SK-N-SH (cell line): ENCODE measurements around the gene UBE2E1. TPM values are rescaled to one million over a fixed set of nuclear protein-coding genes. Genes with fewer than 3 reads are reported as not detected.

ENCODE experiments used
- CTCF ChIA-PET: fragments of 300-600, 350-600 bp; formaldehyde crosslinking; extraction: SDS; loops from one replicate; lab custom pipeline; 2021; lab: Yijun Ruan, JAX
- POLR2A ChIA-PET: fragments of 350-600 bp; sonication (Branson Sonifier 250); formaldehyde crosslinking; extraction: SDS; loops from one replicate; lab custom pipeline; 2020; ENCODE audit warnings: antibody characterized with exemption, inconsistent platforms; lab: Yijun Ruan, JAX
- DNase-seq: peaks from one replicate; pipeline ENCODE4 v3.0.0; 2012
- H2AFZ ChIP-seq: fragments of 200-600 bp; sonication (generic); 2 replicates; pipeline ENCODE4 v1.8.1; 2016; ENCODE audit warnings: antibody characterized with exemption, mild to moderate bottlenecking, low read depth
- H3F3A ChIP-seq: fragments of 200-600 bp; sonication (generic); replicated peaks from 2 replicates; pipeline ENCODE3; 2016; ENCODE audit warnings: antibody characterized with exemption, mild to moderate bottlenecking; ENCODE audit not compliant: insufficient read depth
- H3K27ac ChIP-seq, 2 experiments: fragments of 200-500 bp in 1 of 2; fragments of 200-600 bp in 1 of 2; sonication (Bioruptor generic) in 1 of 2; sonication (generic), shearing (Covaris generic) in 1 of 2; 2 replicates each; pipeline versions ENCODE4 v1.5.1 to v1.6.1; 2014 to 2016; ENCODE audit warnings: low read depth in 2 of 2, inconsistent platforms in 1 of 2, low read length in 1 of 2, mild to moderate bottlenecking in 1 of 2, mixed read lengths in 1 of 2
- H3K27me3 ChIP-seq: fragments of 200-600 bp; sonication (generic), shearing (Covaris generic); 2 replicates; pipeline ENCODE4 v1.6.1; 2016; ENCODE audit warnings: mixed run types; ENCODE audit not compliant: insufficient read depth
- H3K36me3 ChIP-seq, 2 experiments: fragments of 200-500 bp in 1 of 2; fragments of 200-600 bp in 1 of 2; sonication (Bioruptor generic) in 1 of 2; sonication (generic) in 1 of 2; replicated peaks in 1 of 2; 2 replicates each; pipeline versions ENCODE3 to v1.5.1; 2014 to 2016; ENCODE audit warnings: low read length in 1 of 2, mild to moderate bottlenecking in 1 of 2; ENCODE audit not compliant: insufficient read depth in 2 of 2, control insufficient read depth in 1 of 2
- H3K4me1 ChIP-seq, 2 experiments: fragments of 200-500 bp in 1 of 2; fragments of 200-600 bp in 1 of 2; sonication (Bioruptor generic) in 1 of 2; sonication (generic), shearing (Covaris generic) in 1 of 2; 2 replicates each; pipeline versions ENCODE4 v1.5.1 to v1.6.1; 2014 to 2016; ENCODE audit warnings: low read depth in 1 of 2, low read length in 1 of 2, mixed run types in 1 of 2; ENCODE audit not compliant: insufficient read depth in 2 of 2, control insufficient read depth in 1 of 2
- H3K4me2 ChIP-seq: fragments of 200-600 bp; sonication (generic), shearing (Covaris generic); 2 replicates; pipeline ENCODE4 v1.6.1; 2017; ENCODE audit warnings: mixed run types
- H3K4me3 ChIP-seq, 2 experiments: fragments of 200-500 bp in 1 of 2; fragments of 200-600 bp in 1 of 2; sonication (Bioruptor generic) in 1 of 2; sonication (generic), shearing (Covaris generic) in 1 of 2; 2 replicates each; pipeline versions ENCODE4 v1.5.1 to v1.8.1; 2014 to 2016; ENCODE audit warnings: low read depth in 2 of 2, inconsistent platforms in 1 of 2, low read length in 1 of 2, mild to moderate bottlenecking in 1 of 2, mixed read lengths in 1 of 2, moderate library complexity in 1 of 2
- H3K79me2 ChIP-seq: fragments of 200-600 bp; sonication (generic); 2 replicates; pipeline ENCODE4 v1.8.1; 2017; ENCODE audit warnings: mild to moderate bottlenecking; ENCODE audit not compliant: insufficient read depth
- H3K9ac ChIP-seq: fragments of 200-600 bp; sonication (generic); 2 replicates; pipeline ENCODE4 v1.6.1; 2017; ENCODE audit warnings: mixed run types
- H3K9me2 ChIP-seq: fragments of 200-600 bp; sonication (generic); 2 replicates; pipeline ENCODE4 v1.6.1; 2017; ENCODE audit warnings: mixed run types
- H3K9me3 ChIP-seq: fragments of 200-600 bp; sonication (generic); 2 replicates; pipeline ENCODE4 v1.6.1; 2017; ENCODE audit warnings: mixed run types, mild to moderate bottlenecking, moderate library complexity
- H4K20me1 ChIP-seq: fragments of 200-600 bp; sonication (generic); 2 replicates; pipeline ENCODE4 v1.6.1; 2017; ENCODE audit warnings: mild to moderate bottlenecking, mixed run types; ENCODE audit not compliant: insufficient read depth
- CHD2 ChIP-seq: fragments of 150-350 bp; IDR thresholded peaks from 2 replicates; pipeline ENCODE4 v1.6.1; 2018; ENCODE audit warnings: low read length; ENCODE audit not compliant: partially characterized antibody
- CTCF ChIP-seq: fragments of 200-600 bp; sonication (generic); IDR thresholded peaks from 2 replicates; pipeline ENCODE4 v1.6.1; 2017; ENCODE audit warnings: antibody characterized with exemption, mild to moderate bottlenecking, moderate library complexity
- FOXJ3 ChIP-seq: sonication (generic); formaldehyde crosslinking; IDR thresholded peaks from 2 replicates; pipeline ENCODE4 v1.5.1; 2020; ENCODE audit warnings: mild to moderate bottlenecking, missing genetic modification reagents
- GABPA ChIP-seq: IDR thresholded peaks from 2 replicates; pipeline ENCODE4 v1.4.0; 2012; ENCODE audit warnings: low read depth, mild to moderate bottlenecking
- GATA2 ChIP-seq: sonication (generic); formaldehyde crosslinking; IDR thresholded peaks from 2 replicates; pipeline ENCODE4 v1.5.0; 2020; ENCODE audit warnings: mild to moderate bottlenecking, missing genetic modification reagents
- IRF3 ChIP-seq: fragments of 150-350 bp; IDR thresholded peaks from 2 replicates; pipeline ENCODE4 v1.6.1; 2016; ENCODE audit warnings: mild to moderate bottlenecking, low read depth, low read length
- JUND ChIP-seq: IDR thresholded peaks from 2 replicates; pipeline ENCODE4 v1.4.0; 2012
- MAX ChIP-seq: IDR thresholded peaks from 2 replicates; pipeline ENCODE4 v1.4.0; 2012; ENCODE audit warnings: low read depth
- MEF2A ChIP-seq: IDR thresholded peaks from 2 replicates; pipeline ENCODE4 v1.4.0; 2012; ENCODE audit warnings: low read depth, borderline replicate concordance
- MXI1 ChIP-seq: IDR thresholded peaks from 2 replicates; pipeline ENCODE4 v1.6.1; 2012; ENCODE audit warnings: mild to moderate bottlenecking, low read depth, low read length, improper control_type of control experiment
- NFIC ChIP-seq: IDR thresholded peaks from 2 replicates; pipeline ENCODE4 v1.4.0; 2012; ENCODE audit warnings: borderline replicate concordance
- NRF1 ChIP-seq: IDR thresholded peaks from 2 replicates; pipeline ENCODE4 v1.6.1; 2012; ENCODE audit warnings: low read depth, mild to moderate bottlenecking, low read length
- RCOR1 ChIP-seq: fragments of 150-350 bp; IDR thresholded peaks from 2 replicates; pipeline ENCODE4 v1.6.1; 2017; ENCODE audit warnings: antibody characterized with exemption, low read length
- RFX5 ChIP-seq: IDR thresholded peaks from 2 replicates; pipeline ENCODE4 v1.6.1; 2012; ENCODE audit warnings: mild to moderate bottlenecking, improper control_type of control experiment, low read length
- USF2 ChIP-seq: fragments of 150-350 bp; IDR thresholded peaks from 2 replicates; pipeline ENCODE4 v1.6.1; 2017; ENCODE audit warnings: antibody characterized with exemption, low read length, low read depth, borderline replicate concordance
- YY1 ChIP-seq: IDR thresholded peaks from 2 replicates; pipeline ENCODE4 v1.4.0; 2012; ENCODE audit warnings: low read depth, mild to moderate bottlenecking
- whole genome bisulfite sequencing: methylation state at CpG from one replicate; pipeline ENCODE4 v1.1.6; 2017; ENCODE audit warnings: low lambda C conversion rate; 5-methylcytosine and 5-hydroxymethylcytosine counted together
- polyA plus RNA-seq, 3 experiments: library from polyadenylated mRNA; depleted of rRNA; stranded (reverse); fragments of >200 nt; gene quantifications; 2 replicates each; pipeline ENCODE4 v1.2.3, GENCODE V29; 2012

Gene UBE2E1
- polyA plus RNA-seq, 1 of the 3 experiments (the other 2 are of a cell fraction) = 59.9 TPM

- DNase-seq = no peak
- ChIA-PET POLR2A (interaction anchor here (1.5 kb wide), 1 partner anchor 32 kb away, joined by 3 read pairs; the partner anchor contains the start of genes NKIRAS1 and RPL15), CTCF (interaction anchor here (1.1 to 2.2 kb wide), 2 partner anchors 41 to 74 kb away, joined by 3 to 7 read pairs; no protein-coding TSS in a partner anchor)
- H3K79me2 ChIP-seq = peaks cover 22% of the 10 kb centered on the region
- no peaks in the 10 kb centered on the region for H3K27me3 ChIP-seq
- H3K9me2 ChIP-seq = no peaks in the 10 kb centered on the region
- no peak for TF ChIP-seq RFX5
- no peak for TF ChIP-seq USF2
- no peak for TF ChIP-seq MAX
- no peak for TF ChIP-seq GABPA
- TF ChIP-seq MEF2A = no peak
- TF ChIP-seq FOXJ3 = no peak
- no peak for TF ChIP-seq YY1
- WGBS = 94% methylated on average over 6 of the region's 6 CpGs
- H3K27ac ChIP-seq = no peak overlapping the region
- H2AFZ ChIP-seq = no peak overlapping the region
- H3K9me3 ChIP-seq = no peaks in the 10 kb centered on the region
- H3F3A ChIP-seq = no peaks in the 10 kb centered on the region
- no peak overlapping the region for H3K4me2 ChIP-seq
- H3K4me1 ChIP-seq = no peaks in the 10 kb centered on the region; a peak in 2 of 4 replicates
- no peak overlapping the region for H3K4me3 ChIP-seq
- H3K36me3 ChIP-seq = peaks cover 24 to 34% of the 10 kb centered on the region in 2 experiments
- H4K20me1 ChIP-seq = peaks cover 37% of the 10 kb centered on the region
- H3K9ac ChIP-seq = no peak overlapping the region
Measured at GRCh38 chr3:23885210-23885609, 79.5 kb downstream of the UBE2E1 start.

- no peak for DNase-seq
- POLR2A ChIA-PET = interaction anchor here (1.0 kb wide), 1 partner anchor 30 kb away, joined by 4 read pairs; the partner anchor contains the start of genes NKIRAS1 and RPL15
- CTCF ChIA-PET = no interaction called here
- H3F3A ChIP-seq = no peaks in the 10 kb centered on the region
- TF ChIP-seq IRF3 (no peak), CHD2 (no peak), MXI1 (no peak), CTCF (no peak), NFIC (no peak), USF2 (no peak), JUND (no peak), GATA2 (CRISPR knock-in tag) (no peak), NRF1 (no peak), RCOR1 (no peak)
- TF ChIP-seq, all 33 proteins: peak for 0
- no peak overlapping the region for H3K4me2 ChIP-seq
- no peak overlapping the region for H3K27ac ChIP-seq
- WGBS = 91% methylated on average over 3 of the region's 3 CpGs
- no peak overlapping the region for H3K9ac ChIP-seq
- no peaks in the 10 kb centered on the region; a peak in 2 of 4 replicates for H3K4me1 ChIP-seq
- H3K4me3 ChIP-seq = no peak overlapping the region
- H3K36me3 ChIP-seq = peaks cover 27 to 45% of the 10 kb centered on the region in 2 experiments
- no peaks in the 10 kb centered on the region for H3K27me3 ChIP-seq
- no peaks in the 10 kb centered on the region for H3K9me3 ChIP-seq
- no peak overlapping the region for H2AFZ ChIP-seq
- peaks cover 28% of the 10 kb centered on the region for H4K20me1 ChIP-seq
- H3K79me2 ChIP-seq = peaks cover 22% of the 10 kb centered on the region; the same call in 1 of the 2 replicates
- H3K9me2 ChIP-seq = no peaks in the 10 kb centered on the region
Measured at GRCh38 chr3:23886311-23886710, 80.6 kb downstream of the UBE2E1 start.
